Measurements from ENCODE around the gene BAZ2B. TPM values are rescaled to one million over a fixed set of nuclear protein-coding genes. Genes with fewer than 3 reads are reported as not detected.

Gene BAZ2B
- total RNA-seq, 2 donors from 2014 or later, result 53.1 to 64.1 TPM

- WGBS, 2 experiments (ENCODE audit: insufficient coverage in 1 of 2, insufficient read length in 1 of 2), result 3 to 6% methylated on average over 26 to 50 of the region's 50 CpGs
Measured at GRCh38 chr2:159286709-159287441, 329.5 kb downstream of the BAZ2B start.

GRCh38 chr2:159285929-159286708, 330.2 kb downstream of the BAZ2B start, which contains the start of gene WDSUB1:
WDSUB1 (minus strand) TSS chr2:159286703; CDS start chr2:159283069, 3,634 bp downstream.
- Mint-ChIP-seq H3K4me1 (peaks cover 7% of the 10 kb centered on the region), H3K27me3 (ENCODE audit: insufficient read depth) (no peaks in the 10 kb centered on the region), H3K36me3 (ENCODE audit: low read depth) (peaks cover 13% of the 10 kb centered on the region), H3K9me3 (no peaks in the 10 kb centered on the region), H3K27ac (peak within 1 kb of the TSS; percentile 99), H3K4me3 (peak within 1 kb of the TSS; percentile 82)
- Histone ChIP-seq H3K9me3 (ENCODE audit: control insufficient read depth, low read length) (no peaks in the 10 kb centered on the region), H3K9ac (ENCODE audit: extremely low read depth, low read length, poor library complexity, severe bottlenecking) (peak within 1 kb of the TSS; percentile 90), H3K27ac (ENCODE audit: low read depth, low read length) (peak within 1 kb of the TSS; percentile 78), H3K4me1 (ENCODE audit: control insufficient read depth, insufficient read depth, low read length) (no peaks in the 10 kb centered on the region), H3K27me3 (ENCODE audit: control insufficient read depth, insufficient read depth, low read length, poor library complexity, severe bottlenecking) (no peaks in the 10 kb centered on the region), H3K4me3 (ENCODE audit: low read length) (peak within 1 kb of the TSS; percentile 88), H3K36me3 (ENCODE audit: control insufficient read depth, insufficient read depth, low read length) (peaks cover 13% of the 10 kb centered on the region)
- peak; percentile 85 for DNase-seq
- TF ChIP-seq CTCF (conservative IDR thresholded peaks at IDR 0.05), result no peak
- WGBS, 2 experiments (ENCODE audit: insufficient coverage in 1 of 2, insufficient read length in 1 of 2), result 4 to 9% methylated on average over 13 to 64 of the region's 64 CpGs

More at GRCh38 chr2:159286709-159287441, 329.5 kb downstream of the BAZ2B start:
- peak overlapping the region; percentile 90 for H3K9ac ChIP-seq (ENCODE audit: extremely low read depth, low read length, poor library complexity, severe bottlenecking)
- no peaks in the 10 kb centered on the region for H3K9me3 ChIP-seq (ENCODE audit: control insufficient read depth, low read length)
- TF ChIP-seq CTCF (conservative IDR thresholded peaks at IDR 0.05), result peak; percentile 32
- no peaks in the 10 kb centered on the region for H3K4me1 ChIP-seq (ENCODE audit: control insufficient read depth, insufficient read depth, low read length)
- H3K36me3 Mint-ChIP-seq (ENCODE audit: low read depth), result peaks cover 5% of the 10 kb centered on the region
- DNase-seq, result peak; percentile 100
- peak overlapping the region; percentile 99 for H3K27ac Mint-ChIP-seq
- no peaks in the 10 kb centered on the region for H3K27me3 Mint-ChIP-seq (ENCODE audit: insufficient read depth)
- H3K9me3 Mint-ChIP-seq, result no peaks in the 10 kb centered on the region
- peak overlapping the region; percentile 84 for H3K4me3 ChIP-seq (ENCODE audit: low read length)
- peaks cover 7% of the 10 kb centered on the region for H3K4me1 Mint-ChIP-seq
- H3K27me3 ChIP-seq (ENCODE audit: control insufficient read depth, insufficient read depth, low read length, poor library complexity, severe bottlenecking), result no peaks in the 10 kb centered on the region
- H3K27ac ChIP-seq (ENCODE audit: low read depth, low read length), result peak overlapping the region; percentile 78
- H3K4me3 Mint-ChIP-seq, result peak overlapping the region; percentile 82
- H3K36me3 ChIP-seq (ENCODE audit: control insufficient read depth, insufficient read depth, low read length), result peaks cover 6% of the 10 kb centered on the region

- H3K9me3 Mint-ChIP-seq, result no peaks in the 10 kb centered on the region
- peak overlapping the region; percentile 82 for H3K4me3 Mint-ChIP-seq
- H3K4me1 Mint-ChIP-seq, result peaks cover 7% of the 10 kb centered on the region
- H3K9ac ChIP-seq (ENCODE audit: extremely low read depth, low read length, poor library complexity, severe bottlenecking), result peak overlapping the region; percentile 57
- H3K27me3 Mint-ChIP-seq (ENCODE audit: insufficient read depth), result no peaks in the 10 kb centered on the region
- peaks cover 19% of the 10 kb centered on the region for H3K36me3 ChIP-seq (ENCODE audit: control insufficient read depth, insufficient read depth, low read length)
- H3K27ac ChIP-seq (ENCODE audit: low read depth, low read length), result no peak overlapping the region
- peak overlapping the region; percentile 86 for H3K27ac Mint-ChIP-seq
- WGBS, 2 experiments (ENCODE audit: insufficient coverage in 1 of 2, insufficient read length in 1 of 2), result 73 to 91% methylated on average over 2 to 11 of the region's 11 CpGs
- peak overlapping the region; percentile 88 for H3K4me3 ChIP-seq (ENCODE audit: low read length)
- H3K36me3 Mint-ChIP-seq (ENCODE audit: low read depth), result peaks cover 17% of the 10 kb centered on the region
- no peaks in the 10 kb centered on the region for H3K27me3 ChIP-seq (ENCODE audit: control insufficient read depth, insufficient read depth, low read length, poor library complexity, severe bottlenecking)
- TF ChIP-seq CTCF (conservative IDR thresholded peaks at IDR 0.05), result no peak
- no peaks in the 10 kb centered on the region for H3K4me1 ChIP-seq (ENCODE audit: control insufficient read depth, insufficient read depth, low read length)
- no peak for DNase-seq
- H3K9me3 ChIP-seq (ENCODE audit: control insufficient read depth, low read length), result no peaks in the 10 kb centered on the region
Measured at GRCh38 chr2:159285433-159285832, 330.9 kb downstream of the BAZ2B start.
